Thyroid gland (tissue), 4 donors: ENCODE data around the gene NMNAT2. TPM values are rescaled to one million over a fixed set of nuclear protein-coding genes. Genes with fewer than 3 reads are reported as not detected.

ENCODE experiments used
- DNase-seq, 2 donors: peaks; one replicate each; pipeline ENCODE4 v3.0.0-alpha.2; 2019
- H3K27ac ChIP-seq, 3 donors: fragments of 200-600 bp; sonication (generic); 1 replicate in 2 of 3; 2 replicates in 1 of 3; pipeline ENCODE4 v1.5.1; 2016 to 2019; ENCODE audit warnings: mild to moderate bottlenecking in 1 of 3, moderate library complexity in 1 of 3
- H3K27me3 ChIP-seq: fragments of 200-600 bp; sonication (generic); one replicate; pipeline ENCODE4 v1.5.1; 2019
- H3K36me3 ChIP-seq, 2 donors: fragments of 200-600 bp; sonication (generic); one replicate each; pipeline ENCODE4 v1.5.1; 2016 to 2019
- H3K4me1 ChIP-seq, 2 donors: fragments of 200-600 bp; sonication (generic); one replicate each; pipeline ENCODE4 v1.5.1; 2017 to 2019
- H3K4me3 ChIP-seq, 3 donors: fragments of 200-600 bp; sonication (generic); replicated peaks in 1 of 3; 1 replicate in 2 of 3; 2 replicates in 1 of 3; pipeline ENCODE4 v1.5.1; 2016; ENCODE audit warnings: mild to moderate bottlenecking in 1 of 3
- H3K9me3 ChIP-seq: fragments of 200-600 bp; sonication (generic); one replicate; pipeline ENCODE4 v1.5.1; 2017
- CTCF ChIP-seq, 6 experiments: fragments of 200-600 bp in 3 of 6; fragments of 450-650 bp in 3 of 6; sonication (generic) in 3 of 6; IDR thresholded peaks; one replicate each; pipeline ENCODE4 v1.5.1; 2016 to 2019; ENCODE audit warnings: antibody characterized with exemption in 6 of 6, mild to moderate bottlenecking in 2 of 6, inconsistent platforms in 1 of 6, moderate library complexity in 1 of 6
- POLR2A ChIP-seq, 2 donors: fragments of 450-650 bp; IDR thresholded peaks; one replicate each; pipeline ENCODE4 v1.6.1; 2017; ENCODE audit warnings: antibody characterized with exemption in 2 of 2, mild to moderate bottlenecking in 2 of 2, moderate library complexity in 1 of 2
- WGBS, 2 donors: methylation state at CpG; one replicate each; pipeline ENCODE4 v1.1.5; 2017; 5-methylcytosine and 5-hydroxymethylcytosine counted together
- intact Hi-C: fragments of 100-400 bp; cut with DNase I; formaldehyde crosslinking; loops from one replicate; pipeline ENCODE4 v1.15.1; 2023
- total RNA-seq, 4 donors: library from RNA; depleted of rRNA; stranded (reverse); fragments of >200 nt; gene quantifications; one replicate each; pipeline ENCODE4 v1.2.3, GENCODE V29; 2016

Gene NMNAT2
- total RNA-seq, 4 donors from 2014 or later: 7.6 to 39.5 (median 17.3) TPM

- TF ChIP-seq POLR2A (IDR thresholded peaks at IDR 0.05) (no peak), CTCF (IDR thresholded peaks at IDR 0.05) (no peak)
- Histone ChIP-seq H3K4me3 (no peak overlapping the region), H3K27ac (no peak overlapping the region), H3K27me3 (no peaks in the 10 kb centered on the region), H3K4me1 (peaks cover 9 to 18% of the 10 kb centered on the region in 2 donors), H3K9me3 (no peaks in the 10 kb centered on the region), H3K36me3 (no peaks in the 10 kb centered on the region)
- intact Hi-C loops: loop anchor here (2.0 to 5.0 kb wide), 2 partner anchors 37 to 357 kb away; no protein-coding TSS in a partner anchor
- no peak for DNase-seq
- WGBS, 2 donors: 83 to 88% methylated on average over 4 of the region's 4 CpGs
Measured at GRCh38 chr1:183319606-183320005, 98.6 kb downstream of the NMNAT2 start.

- Histone ChIP-seq H3K27me3 (no peaks in the 10 kb centered on the region), H3K36me3 (no peaks in the 10 kb centered on the region), H3K9me3 (no peaks in the 10 kb centered on the region), H3K27ac (peak overlapping the region in 1 of 3 donors; percentile 82), H3K4me3 (no peak overlapping the region), H3K4me1 (peaks cover 9 to 18% of the 10 kb centered on the region in 2 donors)
- no peak for DNase-seq
- intact Hi-C loops: loop anchor here (2.0 to 5.0 kb wide), 2 partner anchors 36 to 357 kb away; no protein-coding TSS in a partner anchor
- WGBS, 2 donors: 93 to 95% methylated on average over 4 of the region's 4 CpGs
- TF ChIP-seq CTCF (IDR thresholded peaks at IDR 0.05) (no peak), POLR2A (IDR thresholded peaks at IDR 0.05) (no peak)
Measured at GRCh38 chr1:183319051-183319450, 99.1 kb downstream of the NMNAT2 start.

GRCh38 chr1:183318433-183318832, 99.7 kb downstream of the NMNAT2 start:
- H3K4me3 ChIP-seq: no peak overlapping the region
- peaks cover 9 to 18% of the 10 kb centered on the region in 2 donors for H3K4me1 ChIP-seq
- peak; percentile 71 to 85 for DNase-seq
- intact Hi-C loops: loop anchor here (2.0 to 5.0 kb wide), 2 partner anchors 36 to 356 kb away; no protein-coding TSS in a partner anchor
- peak overlapping the region in 2 of 3 donors; percentile 74 to 82 for H3K27ac ChIP-seq
- H3K36me3 ChIP-seq: no peaks in the 10 kb centered on the region
- H3K9me3 ChIP-seq: no peaks in the 10 kb centered on the region
- TF ChIP-seq CTCF (IDR thresholded peaks at IDR 0.05) (peak in 4 of 6 experiments; percentile 57 to 76 (median 66)), POLR2A (IDR thresholded peaks at IDR 0.05) (no peak)
- whole genome bisulfite sequencing, 2 donors: 27 to 36% methylated on average over 4 of the region's 4 CpGs
- no peaks in the 10 kb centered on the region for H3K27me3 ChIP-seq

- no peaks in the 10 kb centered on the region for H3K9me3 ChIP-seq
- H3K27me3 ChIP-seq: no peaks in the 10 kb centered on the region
- H3K27ac ChIP-seq: no peak overlapping the region
- H3K4me1 ChIP-seq: peaks cover 12 to 25% of the 10 kb centered on the region in 2 donors
- intact Hi-C loops: loop anchor here (5.0 kb wide), 1 partner anchor 354 kb away; no protein-coding TSS in a partner anchor
- DNase-seq: no peak
- H3K36me3 ChIP-seq: no peaks in the 10 kb centered on the region
- 70 to 71% methylated on average over 6 of the region's 6 CpGs for WGBS, 2 donors
- TF ChIP-seq POLR2A (IDR thresholded peaks at IDR 0.05) (no peak), CTCF (IDR thresholded peaks at IDR 0.05) (no peak)
- H3K4me3 ChIP-seq: no peak overlapping the region
Measured at GRCh38 chr1:183315991-183316758, 102.0 kb downstream of the NMNAT2 start.

- Histone ChIP-seq H3K27ac (no peak overlapping the region), H3K4me3 (no peak overlapping the region), H3K9me3 (no peaks in the 10 kb centered on the region), H3K27me3 (no peaks in the 10 kb centered on the region), H3K4me1 (peaks cover 19 to 35% of the 10 kb centered on the region in 2 donors), H3K36me3 (no peaks in the 10 kb centered on the region)
- 92 to 96% methylated on average over 3 of the region's 3 CpGs for WGBS, 2 donors
- TF ChIP-seq CTCF (IDR thresholded peaks at IDR 0.05) (no peak), POLR2A (IDR thresholded peaks at IDR 0.05) (no peak)
- no peak for DNase-seq
- intact Hi-C loops: no loop called here
Measured at GRCh38 chr1:183313063-183313462, 105.1 kb downstream of the NMNAT2 start.
